ENCODE data around the gene DNAAF3. TPM values are rescaled to one million over a fixed set of nuclear protein-coding genes. Genes with fewer than 3 reads are reported as not detected.

Gene DNAAF3
- total RNA-seq, 1 experiment from 2014 or later = 4.9 TPM

GRCh38 chr19:55145232-55145631, 21.2 kb downstream of the DNAAF3 start:
- no peaks in the 10 kb centered on the region for H3K36me3 Mint-ChIP-seq (ENCODE audit: insufficient read depth, unreplicated experiment)
- H3K4me1 Mint-ChIP-seq (ENCODE audit: insufficient read depth, unreplicated experiment) = peaks cover 11% of the 10 kb centered on the region
- intact Hi-C loops (cut with micrococcal nuclease) = no loop called here
- DNase-seq (ENCODE audit: unreplicated experiment) = no peak
- H3K27me3 Mint-ChIP-seq (ENCODE audit: insufficient read depth, unreplicated experiment) = peaks cover 18% of the 10 kb centered on the region
- no TSS peak for BruUV-seq (replicated peaks)
- H3K9me3 Mint-ChIP-seq (ENCODE audit: unreplicated experiment) = no peaks in the 10 kb centered on the region
- no peak for TF ChIP-seq CTCF (IDR thresholded peaks at IDR 0.05; ENCODE audit: unreplicated experiment)
- POLR2A ChIA-PET = interaction anchor here (0.6 to 0.7 kb wide), 2 partner anchors 300 to 490 kb away, joined by 3 to 5 read pairs; no protein-coding TSS in a partner anchor
- H3K4me3 Mint-ChIP-seq (ENCODE audit: unreplicated experiment) = peak overlapping the region; percentile 69
- CTCF ChIA-PET = interaction anchor here (0.7 to 3.6 kb wide), 3 partner anchors 15 to 412 kb away, joined by 3 to 21 read pairs (median 3); no protein-coding TSS in a partner anchor
- H3K27ac Mint-ChIP-seq (ENCODE audit: low read depth, unreplicated experiment) = no peak overlapping the region

GRCh38 chr19:55141696-55142095, 24.7 kb downstream of the DNAAF3 start:
- intact Hi-C loops (cut with micrococcal nuclease) = loop anchor here (1.0 to 2.0 kb wide), 3 partner anchors 151 to 313 kb away; no protein-coding TSS in a partner anchor
- Mint-ChIP-seq H3K9me3 (ENCODE audit: unreplicated experiment) (no peaks in the 10 kb centered on the region), H3K4me3 (ENCODE audit: unreplicated experiment) (no peak overlapping the region), H3K4me1 (ENCODE audit: insufficient read depth, unreplicated experiment) (no peaks in the 10 kb centered on the region), H3K27me3 (ENCODE audit: insufficient read depth, unreplicated experiment) (no peaks in the 10 kb centered on the region), H3K27ac (ENCODE audit: low read depth, unreplicated experiment) (no peak overlapping the region), H3K36me3 (ENCODE audit: insufficient read depth, unreplicated experiment) (no peaks in the 10 kb centered on the region)
- POLR2A ChIA-PET = interaction anchor here (0.7 to 1.4 kb wide), 7 partner anchors 18 to 490 kb away, joined by 3 to 5 read pairs (median 3); partner anchors contain the start of genes KMT5C and PPP1R12C
- CTCF ChIA-PET = interaction anchor here (0.6 to 3.6 kb wide), 34 partner anchors 9 to 1111 kb away, joined by 3 to 48 read pairs (median 4); partner anchors contain the start of genes DNAAF3, TMEM238, TMEM86B and TNNI3
- TF ChIP-seq CTCF (IDR thresholded peaks at IDR 0.05; ENCODE audit: unreplicated experiment) = no peak
- BruUV-seq (replicated peaks) = no TSS peak
- no peak for DNase-seq (ENCODE audit: unreplicated experiment)

GRCh38 chr19:55137915-55138314, 28.5 kb downstream of the DNAAF3 start:
- BruUV-seq (replicated peaks) = no TSS peak
- no peak for DNase-seq (ENCODE audit: unreplicated experiment)
- Mint-ChIP-seq H3K27ac (ENCODE audit: low read depth, unreplicated experiment) (no peak overlapping the region), H3K27me3 (ENCODE audit: insufficient read depth, unreplicated experiment) (no peaks in the 10 kb centered on the region), H3K4me1 (ENCODE audit: insufficient read depth, unreplicated experiment) (no peaks in the 10 kb centered on the region), H3K36me3 (ENCODE audit: insufficient read depth, unreplicated experiment) (no peaks in the 10 kb centered on the region), H3K9me3 (ENCODE audit: unreplicated experiment) (no peaks in the 10 kb centered on the region), H3K4me3 (ENCODE audit: unreplicated experiment) (no peak overlapping the region)
- POLR2A ChIA-PET = no interaction called here
- CTCF ChIA-PET = no interaction called here
- TF ChIP-seq CTCF (IDR thresholded peaks at IDR 0.05; ENCODE audit: unreplicated experiment) = no peak
- intact Hi-C loops (cut with micrococcal nuclease) = no loop called here

GRCh38 chr19:55136399-55137102, 29.9 kb downstream of the DNAAF3 start:
- H3K9me3 Mint-ChIP-seq (ENCODE audit: unreplicated experiment) = no peaks in the 10 kb centered on the region
- H3K27ac Mint-ChIP-seq (ENCODE audit: low read depth, unreplicated experiment) = no peak overlapping the region
- BruUV-seq (replicated peaks) = no TSS peak
- no peak for DNase-seq (ENCODE audit: unreplicated experiment)
- no peaks in the 10 kb centered on the region for H3K27me3 Mint-ChIP-seq (ENCODE audit: insufficient read depth, unreplicated experiment)
- ChIA-PET POLR2A (interaction anchor here (1.0 to 1.3 kb wide), 4 partner anchors 20 to 252 kb away, joined by 3 to 4 read pairs (median 3); no protein-coding TSS in a partner anchor), CTCF (interaction anchor here (0.5 to 1.6 kb wide), 9 partner anchors 15 to 462 kb away, joined by 3 to 8 read pairs (median 4); partner anchors contain the start of gene TMEM238)
- H3K36me3 Mint-ChIP-seq (ENCODE audit: insufficient read depth, unreplicated experiment) = no peaks in the 10 kb centered on the region
- no peak overlapping the region for H3K4me3 Mint-ChIP-seq (ENCODE audit: unreplicated experiment)
- intact Hi-C loops (cut with micrococcal nuclease) = no loop called here
- no peaks in the 10 kb centered on the region for H3K4me1 Mint-ChIP-seq (ENCODE audit: insufficient read depth, unreplicated experiment)
- no peak for TF ChIP-seq CTCF (IDR thresholded peaks at IDR 0.05; ENCODE audit: unreplicated experiment)

All from MCF 10A (cell line).